NOMO-1 treated with dmso at 0.1 percent for 144 hours (cell line): Measurements from ENCODE around the gene TMC4.
"Not testable (repeated sequence)": the region's sequence is repeated elsewhere in the genome, so short reads cannot be mapped to it uniquely, and the experiment has no call there.

Source experiments
- DNase-seq: peaks from one replicate; lab custom pipeline; 2025; ENCODE audit not compliant: unreplicated experiment; lab: John Stamatoyannopoulos, UW

The TMC4 gene

DNA sequence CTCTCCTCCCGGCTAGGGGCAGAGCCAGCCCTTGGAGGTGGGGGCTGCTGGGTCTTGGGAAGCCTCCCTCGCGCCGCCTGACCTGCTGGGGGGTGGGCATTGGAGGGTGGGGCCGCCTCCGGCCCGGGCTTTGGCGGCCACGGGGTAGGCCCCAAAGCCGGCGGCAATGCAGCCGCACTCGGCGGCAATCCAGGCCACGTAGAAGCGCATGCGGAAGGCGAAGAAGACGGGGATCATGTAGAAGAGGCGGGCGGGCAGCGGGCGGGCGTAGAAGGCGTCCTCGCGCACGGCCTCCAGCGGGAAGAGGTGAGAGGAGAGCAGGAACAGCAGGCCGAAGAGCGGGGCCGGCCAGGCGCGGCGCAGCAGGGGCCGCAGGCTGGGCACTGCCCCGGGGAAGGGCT is 7.7 kb upstream of the TMC4 start:
- DNase-seq, result no peak

DNA sequence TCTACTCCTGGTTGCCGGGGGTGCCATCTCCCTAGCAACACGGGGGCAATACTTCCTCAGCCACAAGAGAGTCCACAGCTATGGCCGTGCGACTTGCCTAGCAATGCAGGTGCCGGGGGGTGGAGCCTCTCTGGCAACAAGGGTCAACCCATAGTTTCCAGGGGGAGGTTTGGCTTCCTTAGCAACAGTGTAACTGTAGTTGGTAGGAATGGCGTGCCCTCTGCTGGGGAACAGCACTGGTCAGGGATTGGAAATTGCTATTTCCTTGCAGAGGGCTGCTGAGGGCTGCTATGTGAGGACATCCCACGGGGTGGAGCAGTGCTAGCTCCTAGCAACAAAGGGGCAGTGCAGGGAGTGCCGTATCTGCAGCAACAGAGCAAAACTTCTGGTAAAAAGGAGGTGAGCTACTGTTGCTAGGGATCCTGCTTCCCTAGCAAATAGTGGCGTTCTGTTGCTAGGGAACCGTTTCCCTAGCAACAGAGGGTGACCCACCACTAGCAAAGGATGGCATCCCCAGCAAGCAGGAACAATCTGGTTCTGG is 7.0 kb upstream of the TMC4 start:
- no peak for DNase-seq

DNA sequence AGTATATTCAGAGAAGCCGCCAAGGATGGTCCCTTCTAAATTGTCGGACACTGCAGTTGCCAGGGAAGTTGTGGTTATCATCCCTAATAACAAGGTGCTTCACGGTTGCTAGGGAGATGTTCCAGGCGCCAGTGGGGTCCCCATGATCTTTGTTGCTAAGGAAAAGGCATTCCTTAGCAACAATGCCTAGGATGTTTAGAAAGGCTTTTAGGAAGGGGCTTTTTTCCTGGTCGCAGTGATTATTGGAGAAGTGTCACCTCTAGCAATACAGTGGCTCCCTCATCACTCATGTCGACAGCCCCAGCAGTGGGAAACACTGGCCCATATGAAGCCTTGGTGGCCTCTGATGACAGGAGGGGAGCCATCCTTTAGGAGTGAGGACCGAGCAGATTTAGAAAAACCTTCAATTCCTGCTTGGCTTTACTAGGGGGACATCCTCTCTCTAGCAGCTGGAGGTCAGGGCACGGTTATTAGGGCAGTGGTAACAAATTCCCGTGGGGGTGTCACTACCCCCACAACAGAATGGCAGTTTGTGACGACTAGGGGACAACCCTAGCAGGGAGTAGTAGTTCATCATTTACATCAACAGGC is 6.4 kb upstream of the TMC4 start:
- DNase-seq, result no peak

DNA sequence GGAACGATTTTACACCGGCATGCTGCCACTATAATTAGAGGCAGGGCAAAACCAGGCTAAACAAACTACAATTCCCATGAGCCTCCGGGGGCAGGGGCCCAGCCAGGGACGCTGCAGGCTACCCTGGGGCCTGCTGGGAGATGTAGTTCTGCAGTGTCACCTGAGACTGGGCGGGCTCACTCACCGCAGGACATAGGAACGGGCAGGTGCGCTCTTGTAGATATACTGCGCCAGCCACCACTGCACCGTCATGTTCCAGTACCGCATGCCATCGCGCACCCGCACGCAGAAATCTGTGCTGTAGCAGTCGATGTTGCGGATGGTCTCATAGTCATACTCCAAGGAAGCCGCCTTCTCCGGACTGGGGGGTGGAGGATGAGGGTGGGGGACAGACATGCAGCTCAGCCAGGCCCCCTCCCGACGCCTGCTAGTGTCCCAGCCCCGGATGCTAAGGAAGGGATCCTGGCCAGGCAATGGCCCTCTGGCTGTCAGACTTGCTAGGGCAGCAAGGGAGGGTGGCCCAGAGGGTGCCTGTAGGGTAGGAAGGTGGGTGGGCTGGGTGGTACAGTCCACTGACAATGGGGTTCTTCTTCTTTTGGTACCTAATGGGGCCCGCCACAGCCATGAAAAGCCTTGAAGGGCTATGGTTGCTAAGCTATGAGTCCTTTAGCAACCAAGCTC is 5.8 kb upstream of the TMC4 start:
- DNase-seq, result no peak

DNA sequence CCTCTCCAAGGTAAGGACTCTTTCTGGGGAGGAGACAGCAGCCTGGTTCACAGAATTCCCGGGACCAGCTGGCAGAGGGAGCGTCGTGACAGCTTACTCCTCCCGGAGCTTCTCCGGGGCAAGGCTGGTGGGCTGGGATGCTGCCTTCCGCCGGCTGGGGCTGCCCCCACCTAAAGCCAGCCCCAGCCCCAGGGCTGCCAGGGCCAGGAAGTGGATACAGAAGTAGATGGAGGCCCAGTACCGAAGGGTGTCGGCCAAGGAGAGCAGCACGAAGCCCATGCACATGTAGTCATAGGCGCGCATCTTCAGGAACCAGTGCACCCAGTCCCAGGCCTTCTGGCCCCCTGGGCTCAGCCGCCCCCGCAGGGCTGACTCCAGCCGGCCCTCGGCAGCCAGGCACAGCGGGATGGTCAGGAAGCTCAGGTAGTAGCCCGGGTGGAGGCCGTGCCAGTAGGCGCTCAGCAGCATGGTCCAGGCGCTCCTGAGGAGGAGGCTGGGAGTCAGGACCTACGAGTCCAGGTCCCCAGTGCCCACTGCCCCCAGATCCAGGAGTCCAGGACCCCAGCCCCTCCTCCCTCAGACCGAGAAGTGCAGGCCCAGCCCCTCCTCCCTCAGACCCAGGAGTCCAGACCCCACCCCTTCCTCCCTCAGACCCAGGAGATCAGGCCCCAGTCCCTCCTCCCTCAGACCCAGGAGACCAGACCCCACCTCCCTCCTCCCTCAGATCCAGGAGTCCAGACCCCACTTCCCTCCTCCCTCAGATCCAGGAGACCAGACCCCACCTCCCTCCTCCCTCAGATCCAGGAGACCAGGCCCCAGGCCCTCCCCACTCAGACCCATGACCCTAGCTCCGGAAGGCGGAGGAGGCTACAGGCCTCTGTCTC is 1.2 kb upstream of the TMC4 start:
- DNase-seq, result no peak

DNA sequence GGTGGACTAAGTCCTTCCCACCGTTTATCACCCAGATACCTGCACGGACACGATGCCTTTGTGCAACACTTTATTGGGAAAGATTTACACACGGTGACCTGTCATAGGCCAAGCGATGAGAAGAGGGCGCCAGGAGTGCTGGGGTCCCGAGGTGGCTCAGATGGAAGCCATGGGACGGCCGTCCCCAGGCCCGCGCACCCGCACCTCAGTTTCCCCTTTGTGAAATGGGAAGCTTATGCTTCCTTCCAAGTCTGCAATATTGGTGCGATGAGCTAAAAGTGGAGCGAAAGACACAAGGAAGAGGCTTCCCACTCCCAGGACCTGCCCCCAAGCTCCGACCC is 369 bp upstream of the TMC4 start:
- no peak for DNase-seq

DNA sequence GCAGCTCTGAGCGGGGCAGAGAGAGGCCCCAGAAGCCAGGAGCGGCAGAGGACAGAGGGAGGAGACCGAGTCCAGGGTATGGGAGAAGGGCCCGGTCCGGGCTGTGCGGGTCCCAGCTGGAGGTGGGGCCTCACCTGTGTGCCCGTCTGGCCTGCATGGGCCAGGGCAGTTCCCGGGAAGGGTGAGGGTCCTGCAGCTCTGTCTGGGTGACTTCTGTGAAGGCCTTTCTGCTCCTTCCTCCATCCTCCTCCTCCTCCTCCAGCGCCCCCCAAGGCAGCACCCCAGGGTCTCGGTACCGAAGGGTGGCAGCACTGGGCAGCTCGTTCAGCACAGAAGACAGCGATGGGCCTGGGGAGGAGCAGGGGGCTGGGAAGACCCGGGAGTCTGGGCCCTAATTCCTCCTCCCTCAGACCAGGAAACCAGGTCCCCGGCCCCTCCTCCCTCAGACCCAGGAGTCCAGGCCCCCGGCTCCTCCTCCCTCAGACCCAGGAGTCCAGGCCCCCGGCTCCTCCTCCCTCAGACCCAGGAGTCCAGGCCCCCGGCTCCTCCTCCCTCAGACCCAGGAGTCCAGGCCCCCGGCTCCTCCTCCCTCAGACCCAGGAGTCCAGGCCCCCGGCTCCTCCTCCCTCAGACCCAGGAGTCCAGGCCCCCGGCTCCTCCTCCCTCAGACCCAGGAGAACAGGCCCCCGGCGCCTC is 1.1 kb downstream of the TMC4 start:
- not testable (repeated sequence) for DNase-seq

DNA sequence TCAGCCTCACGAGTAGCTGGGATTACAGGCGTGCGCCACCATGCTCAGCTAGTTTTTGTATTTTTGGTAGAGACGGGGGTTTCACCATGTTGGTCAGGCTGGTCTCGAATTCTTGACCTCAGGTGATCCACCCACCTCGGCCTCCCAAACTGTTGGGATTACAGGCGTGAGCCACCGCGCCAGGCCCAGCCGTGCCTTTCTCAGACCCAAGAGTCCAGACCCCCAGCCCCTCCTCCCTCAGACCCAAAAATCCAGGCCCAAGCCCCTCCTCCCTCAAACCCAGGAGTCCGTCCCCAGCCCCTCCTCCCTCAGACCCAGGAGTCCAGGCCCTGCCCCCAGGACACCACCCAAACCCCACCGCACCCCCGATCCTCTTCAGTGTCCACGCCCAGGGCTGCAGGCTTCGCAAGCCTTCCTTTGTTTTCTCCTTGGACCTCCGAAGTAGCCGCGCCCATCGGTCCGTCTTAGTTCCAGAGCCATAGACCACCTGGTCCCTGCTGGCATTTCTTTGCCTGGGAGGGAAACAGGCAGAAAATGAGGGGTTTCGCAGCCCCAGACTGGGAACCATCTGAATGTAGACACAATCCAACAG is 3.7 kb downstream of the TMC4 start:
- DNase-seq, result no peak

DNA sequence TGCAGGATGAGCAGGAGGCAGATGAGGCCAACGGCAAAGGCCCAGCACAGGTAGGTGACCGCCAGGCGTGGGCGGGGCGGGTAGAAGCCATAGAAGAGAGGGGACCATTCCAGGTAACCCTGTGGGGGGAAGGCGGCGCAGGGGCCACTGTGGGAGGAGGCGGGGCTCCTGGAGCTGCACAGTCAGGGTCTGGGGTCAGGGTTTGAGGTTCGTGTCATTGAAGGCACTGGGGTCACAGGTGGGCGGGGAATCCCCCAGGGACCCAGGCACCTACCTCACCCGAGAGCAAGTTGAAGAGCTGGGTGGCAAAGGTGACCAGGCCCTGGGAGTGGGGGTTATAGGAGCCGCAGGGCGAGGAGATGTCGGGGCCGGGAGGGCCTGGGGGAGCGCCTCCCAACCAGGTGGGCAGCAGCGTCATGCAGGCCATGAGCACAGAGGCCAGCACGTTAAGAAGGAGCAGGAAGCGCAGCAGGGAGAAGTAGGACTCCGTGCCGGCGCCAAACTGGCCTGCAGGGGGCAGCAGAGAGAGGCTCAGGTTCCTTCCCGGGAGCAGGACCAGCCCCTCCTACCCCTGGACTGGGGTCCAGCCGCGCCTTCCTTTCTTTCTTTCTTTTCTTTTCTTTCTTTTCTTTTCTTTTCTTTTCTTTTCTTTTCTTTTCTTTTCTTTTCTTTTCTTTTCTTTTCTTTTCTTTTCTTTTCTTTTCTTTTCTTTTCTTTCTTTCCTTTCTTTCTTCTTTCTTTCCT is 4.6 kb downstream of the TMC4 start:
- peak; percentile 74 for DNase-seq

DNA sequence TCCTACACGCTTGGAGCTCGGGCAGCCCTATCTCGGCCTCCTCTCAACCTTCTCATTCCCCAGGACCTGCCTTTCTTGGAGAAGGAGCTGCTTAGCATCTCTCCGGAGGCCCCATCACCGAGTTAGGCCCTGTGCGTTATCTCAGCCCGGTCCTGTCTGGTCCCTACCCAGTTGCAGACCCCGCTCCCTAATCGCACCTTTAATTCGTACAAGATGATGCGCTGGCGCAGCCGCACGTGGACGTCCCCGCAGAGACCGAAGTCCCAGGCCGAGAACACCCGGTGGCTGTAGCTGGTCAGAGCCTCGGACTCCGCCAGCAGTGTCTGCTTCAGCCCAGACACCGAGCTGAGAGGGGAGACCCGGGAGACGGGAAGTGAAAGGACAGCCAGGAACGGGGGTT is 7.7 kb downstream of the TMC4 start:
- DNase-seq, result no peak

DNA sequence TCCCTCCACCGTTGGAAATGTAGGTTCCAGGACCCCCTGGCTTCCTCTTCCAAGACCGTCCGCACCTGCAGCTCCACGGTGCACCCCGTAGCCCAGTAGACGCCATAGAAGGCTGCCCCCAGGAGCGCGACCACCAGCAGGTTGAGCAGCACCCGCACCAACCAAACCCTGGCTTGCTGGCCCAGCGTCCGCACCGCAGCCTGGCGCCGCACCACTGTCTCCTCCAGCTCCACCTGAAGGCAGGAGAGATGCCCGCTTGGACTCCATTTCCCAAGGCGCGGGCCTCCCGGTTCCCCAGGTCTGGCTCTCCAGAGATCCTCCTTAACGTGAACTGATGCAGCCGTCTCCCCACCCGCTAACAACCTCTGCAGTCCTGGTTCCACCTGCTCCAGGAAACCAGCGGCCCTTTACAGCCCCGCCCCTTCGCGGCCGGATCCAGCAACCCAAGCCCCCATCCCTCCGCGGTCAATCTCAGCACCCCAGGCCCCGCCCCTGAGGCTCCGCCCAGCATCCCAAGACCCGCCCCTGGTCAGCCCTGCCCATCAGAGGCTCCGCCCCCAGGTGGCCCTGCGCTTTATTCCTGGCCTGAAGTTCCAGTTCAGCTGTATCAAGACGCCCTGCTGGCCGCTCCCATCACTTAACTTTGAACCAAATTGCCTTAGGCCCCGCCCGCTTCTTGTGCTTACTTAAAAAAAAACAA is 8.4 kb downstream of the TMC4 start:
- DNase-seq, result no peak

DNA sequence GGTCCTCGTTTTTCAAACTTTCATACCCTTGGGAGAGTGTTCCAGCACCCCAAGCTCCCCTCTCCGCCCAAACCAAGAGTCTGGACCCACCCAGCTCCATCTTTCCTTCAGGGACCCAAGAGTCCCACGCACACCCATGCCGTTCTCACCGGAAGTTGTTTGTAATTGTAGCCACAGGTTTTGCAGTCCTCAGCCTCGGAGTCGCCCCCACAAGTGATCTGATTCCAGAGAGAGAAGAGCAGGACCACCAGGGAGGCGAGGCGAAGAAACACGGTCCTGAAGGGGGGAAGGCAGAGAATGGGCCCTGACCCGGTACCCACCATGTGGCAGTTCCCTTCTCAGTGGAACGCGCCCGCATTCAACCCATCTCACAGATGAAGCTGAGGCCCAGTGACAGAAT is 10.1 kb downstream of the TMC4 start:
- no peak for DNase-seq

DNA sequence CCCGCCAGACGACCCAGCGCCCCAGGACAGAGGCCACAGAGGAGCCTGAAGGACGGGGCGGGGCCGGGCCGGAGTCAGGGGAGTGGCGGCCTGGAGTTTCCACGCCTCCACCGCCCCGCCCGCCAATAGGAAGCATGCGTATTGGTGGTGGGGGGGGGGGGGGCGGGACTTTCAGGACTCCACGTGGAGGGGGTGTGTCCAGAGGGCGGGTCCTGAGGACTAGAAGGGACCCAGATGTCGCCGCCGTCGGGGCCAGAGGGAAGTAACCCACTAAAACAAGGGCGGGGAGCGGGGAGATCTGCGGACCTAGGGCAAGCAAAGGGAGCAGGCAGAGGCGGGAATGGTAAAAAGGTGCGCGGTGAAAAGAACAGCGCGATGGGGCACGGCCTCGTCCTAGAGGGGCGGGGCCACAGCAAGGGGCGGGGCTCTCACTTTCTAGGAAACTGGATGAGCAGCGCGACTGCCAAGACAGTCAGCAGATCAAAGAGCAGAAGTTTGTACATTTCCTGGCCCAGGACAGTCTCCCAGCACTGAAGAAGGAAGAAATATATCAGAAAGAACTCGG is 10.6 kb downstream of the TMC4 start:
- peak; percentile 94 for DNase-seq

DNA sequence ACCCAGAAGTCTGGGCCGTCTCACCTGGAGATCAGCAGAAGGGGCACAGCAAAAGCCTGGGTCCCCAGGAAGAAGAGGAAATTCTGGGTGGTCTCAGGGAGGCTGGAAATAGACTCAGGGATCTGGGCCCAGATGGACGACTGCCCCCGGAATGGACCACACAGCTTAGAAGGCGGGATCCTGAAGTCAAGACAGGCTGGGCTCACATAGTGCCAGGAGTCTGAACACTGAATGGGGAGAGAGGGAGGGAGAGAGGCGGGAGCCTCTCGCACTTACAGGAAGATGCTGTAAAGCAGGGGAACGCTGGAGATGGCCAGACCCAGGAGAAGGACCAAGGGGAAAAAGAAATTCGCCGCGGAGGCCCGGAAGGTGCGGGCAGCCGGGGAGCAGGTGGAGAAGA is 12.1 kb downstream of the TMC4 start:
- DNase-seq, result no peak

DNA sequence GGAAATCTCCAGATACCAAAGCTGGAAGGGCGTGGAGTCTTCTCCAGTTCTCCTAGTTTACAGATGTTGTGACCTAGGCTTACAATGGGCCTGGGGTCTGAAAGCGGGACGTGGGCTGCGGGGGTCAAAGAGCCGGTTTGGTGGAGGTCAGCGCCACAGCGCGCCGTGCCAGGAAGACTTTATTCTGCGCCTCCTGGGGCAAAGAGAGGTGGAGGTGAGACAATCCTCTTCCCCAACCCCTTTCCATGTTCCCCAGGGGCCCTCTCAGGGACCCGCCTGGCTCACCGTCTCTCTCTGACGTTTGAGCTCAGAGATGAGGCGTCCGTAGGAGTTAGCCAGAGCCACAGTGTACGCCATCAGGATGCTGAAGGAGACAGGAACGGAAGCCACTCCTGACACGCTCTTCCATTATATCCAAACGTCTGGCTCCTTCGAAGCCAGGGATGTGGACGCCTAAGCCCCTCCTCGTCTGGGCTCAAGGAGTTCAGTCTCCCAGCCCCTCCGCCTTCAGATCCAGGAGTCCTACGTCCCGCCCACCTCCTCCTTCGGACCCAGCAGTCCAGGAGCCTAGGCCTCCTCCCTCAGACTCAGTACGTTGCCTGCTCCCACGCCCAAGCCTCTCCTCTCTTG is 12.7 kb downstream of the TMC4 start:
- no peak for DNase-seq

DNA sequence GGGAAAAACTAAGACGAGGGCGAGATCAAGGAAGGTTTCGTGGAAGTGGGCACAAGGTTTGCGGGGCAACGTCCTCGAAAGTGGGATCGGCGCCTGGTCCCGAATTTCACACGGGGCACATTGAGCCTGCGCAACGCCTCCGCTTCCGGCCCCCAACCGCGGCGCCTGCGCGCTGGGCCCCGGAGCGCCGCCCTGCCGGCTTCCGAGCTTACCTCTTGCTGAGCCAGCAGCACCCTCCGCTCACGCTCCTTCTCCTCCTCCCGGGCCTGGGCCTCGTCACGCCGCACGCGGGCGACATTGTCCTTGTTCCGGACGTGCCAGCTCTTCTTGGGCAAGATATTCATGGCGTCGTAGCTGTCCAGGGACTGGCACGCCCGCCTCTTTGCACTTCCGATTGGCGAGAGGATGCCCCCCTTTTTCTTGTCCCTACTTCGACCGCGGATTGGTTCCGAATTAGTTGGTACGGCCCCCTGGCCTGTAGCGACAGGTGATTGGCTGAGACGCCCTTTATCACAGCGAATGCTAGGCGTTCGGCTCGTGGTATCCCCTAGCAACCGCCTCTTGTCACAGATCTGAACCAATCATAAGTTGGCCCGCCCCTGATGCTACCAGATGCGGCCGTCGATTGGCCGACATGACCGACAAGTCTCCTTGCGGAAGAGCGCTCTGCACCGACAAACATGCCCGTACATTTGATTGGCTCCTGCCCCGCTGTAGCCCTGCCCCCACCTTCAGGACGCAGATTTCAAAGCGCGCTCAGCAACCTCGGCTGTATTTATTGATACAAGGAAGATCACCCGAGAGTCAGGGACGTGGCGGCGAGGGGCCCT is 13.4 kb downstream of the TMC4 start, which contains the start of gene LENG1:
Gene LENG1 (minus strand): TSS at position 370 of the 830 bp plus-strand sequence. CDS start 26 bp downstream, at position 344.
- DNase-seq, result peak; percentile 99

DNA sequence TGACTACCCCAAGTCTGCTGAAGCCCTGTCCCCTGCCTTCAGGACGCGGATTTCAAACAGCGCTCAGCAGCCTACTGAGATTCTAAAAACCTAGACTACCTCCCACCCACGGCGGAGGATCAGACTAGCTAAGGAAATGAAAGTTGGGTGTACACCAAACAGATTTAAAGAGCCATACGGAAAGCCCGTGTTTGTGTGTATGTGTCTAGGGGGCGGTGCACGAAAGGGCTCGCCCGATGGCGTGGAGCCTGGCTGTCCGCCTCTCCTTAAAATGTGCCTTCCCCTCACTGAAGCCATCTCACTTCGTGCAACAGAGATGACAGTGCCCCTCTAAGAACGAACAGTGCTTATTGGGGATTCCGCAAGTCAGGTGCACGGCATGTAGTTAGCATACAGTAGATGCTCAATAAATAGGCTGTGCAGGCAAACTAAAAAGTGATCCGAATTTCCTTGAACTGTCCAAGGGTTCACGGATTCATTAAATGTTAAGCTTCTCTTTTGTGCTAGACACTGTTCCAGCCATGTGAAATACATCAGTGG is 14.1 kb downstream of the TMC4 start:
- peak; percentile 24 for DNase-seq

DNA sequence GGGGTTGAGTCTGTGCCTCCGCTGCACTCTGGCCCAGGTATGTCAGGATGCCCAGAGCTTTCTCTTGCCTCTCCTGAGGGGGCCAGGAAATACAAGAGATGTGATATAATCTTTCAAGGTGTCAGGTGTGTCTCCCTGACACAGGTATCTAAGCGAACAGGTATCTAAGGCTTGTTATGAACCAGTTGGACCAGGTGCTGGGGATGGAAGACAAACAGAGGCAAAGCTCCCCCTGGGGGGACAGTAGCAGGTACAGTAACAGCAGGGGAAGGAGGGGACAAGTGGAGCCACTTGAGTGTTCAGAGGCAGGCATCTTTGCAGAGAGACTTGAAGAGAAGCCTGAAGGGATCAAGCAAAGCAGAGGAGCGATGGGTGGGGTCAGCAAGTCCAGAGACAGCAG is 16.0 kb downstream of the TMC4 start:
- DNase-seq, result no peak
